T-helper 22 cell (primary cell): ENCODE results near the gene CPSF2.

Source experiments
- DNase-seq: peaks from one replicate; pipeline ENCODE4 v3.0.0-alpha.2; 2020; ENCODE audit warnings: low read depth

Gene CPSF2

GRCh38 chr14:92121670-92122350, at the start of gene CPSF2, which contains the start of gene NDUFB1:
CPSF2 (plus strand) TSS chr14:92121969; CDS start chr14:92130985, 9,016 bp downstream.
NDUFB1 (minus strand) TSS chr14:92121706; CDS start chr14:92117637, 4,069 bp downstream.
- peak; percentile 71 for DNase-seq

- DNase-seq = no peak
These were observed 47.2 kb upstream of the CPSF2 start for GRCh38 chr14:92074555-92074954.

- no peak for DNase-seq
These were observed 33.3 kb upstream of the CPSF2 start for GRCh38 chr14:92088494-92088893.

- DNase-seq = no peak
These were observed 28.4 kb upstream of the CPSF2 start for GRCh38 chr14:92093320-92093719.

GRCh38 chr14:92099802-92100201, 22.0 kb upstream of the CPSF2 start:
- no peak for DNase-seq

GRCh38 chr14:92103363-92103989, 18.3 kb upstream of the CPSF2 start:
- no peak for DNase-seq

- no peak for DNase-seq
These were observed 16.5 kb upstream of the CPSF2 start for GRCh38 chr14:92105073-92105892.

GRCh38 chr14:92105893-92106142, 16.0 kb upstream of the CPSF2 start:
- DNase-seq = no peak

- peak; percentile 95 for DNase-seq
These were observed 15.4 kb upstream of the CPSF2 start, which contains the start of gene ATXN3 for GRCh38 chr14:92106143-92106926. ATXN3 (minus strand) TSS chr14:92106582; CDS start chr14:92106552, 30 bp downstream.

GRCh38 chr14:92108345-92109254, 13.2 kb upstream of the CPSF2 start:
- no peak for DNase-seq

GRCh38 chr14:92109490-92109889, 12.3 kb upstream of the CPSF2 start:
- DNase-seq = no peak

GRCh38 chr14:92121207-92121669, 531 bp upstream of the CPSF2 start:
- no peak for DNase-seq

GRCh38 chr14:92122351-92122677, 545 bp downstream of the CPSF2 start:
- DNase-seq = no peak

- DNase-seq = no peak
These were observed 992 bp downstream of the CPSF2 start for GRCh38 chr14:92122761-92123160.

- no peak for DNase-seq
These were observed 12.7 kb downstream of the CPSF2 start for GRCh38 chr14:92134456-92134855.

GRCh38 chr14:92135269-92135668, 13.5 kb downstream of the CPSF2 start:
- DNase-seq = no peak

- DNase-seq = no peak
These were observed 21.5 kb downstream of the CPSF2 start for GRCh38 chr14:92143309-92143708.

- DNase-seq = no peak
These were observed 22.2 kb downstream of the CPSF2 start for GRCh38 chr14:92143962-92144361.

GRCh38 chr14:92144708-92145107, 22.9 kb downstream of the CPSF2 start:
- DNase-seq = no peak

GRCh38 chr14:92153581-92153980, 31.8 kb downstream of the CPSF2 start:
- DNase-seq = no peak

- no peak for DNase-seq
These were observed 32.6 kb downstream of the CPSF2 start for GRCh38 chr14:92154283-92154942.
